MM.1S (cell line): ENCODE measurements around the gene SELENOO.

Source experiments
- DNase-seq: peaks from one replicate; pipeline ENCODE4 v3.0.0-alpha.2; 2015
- H2AFZ ChIP-seq: fragments of 300-600 bp; sonication (generic); 2 replicates; pipeline ENCODE4 v1.6.0; 2016; ENCODE audit warnings: antibody characterized with exemption, low read length
- H3F3A ChIP-seq: fragments of 300-600 bp; sonication (generic); 2 replicates; pipeline ENCODE4 v1.6.1; 2016; ENCODE audit warnings: mild to moderate bottlenecking, antibody characterized with exemption, low read length, moderate library complexity, mixed read lengths; ENCODE audit not compliant: insufficient read depth
- H3K27ac ChIP-seq: fragments of 300-600 bp; sonication (generic); 2 replicates; pipeline ENCODE4 v1.5.1; 2016; ENCODE audit warnings: mild to moderate bottlenecking, low read length
- H3K27me3 ChIP-seq: fragments of 300-600 bp; sonication (generic); replicated peaks from 2 replicates; pipeline ENCODE4 v1.6.0; 2016; ENCODE audit warnings: low read length; ENCODE audit not compliant: insufficient read depth
- H3K36me3 ChIP-seq: fragments of 300-600 bp; sonication (generic); replicated peaks from 2 replicates; pipeline ENCODE4 v1.6.1; 2016; ENCODE audit warnings: mild to moderate bottlenecking, low read length, mixed read lengths; ENCODE audit not compliant: insufficient read depth
- H3K4me1 ChIP-seq: fragments of 300-600 bp; sonication (generic); 2 replicates; pipeline ENCODE4 v1.6.1; 2016; ENCODE audit warnings: low read length, mixed read lengths
- H3K4me2 ChIP-seq: fragments of 300-600 bp; sonication (generic); 2 replicates; pipeline ENCODE4 v1.6.0; 2016; ENCODE audit warnings: low read depth, low read length
- H3K4me3 ChIP-seq: fragments of 300-600 bp; sonication (generic); 2 replicates; pipeline ENCODE4 v1.5.1; 2016; ENCODE audit warnings: low read length, mixed read lengths
- H3K79me2 ChIP-seq: fragments of 300-600 bp; sonication (generic); 2 replicates; pipeline ENCODE4 v1.6.1; 2016; ENCODE audit warnings: mixed run types, low read length, mixed read lengths
- H3K9ac ChIP-seq: fragments of 300-600 bp; sonication (generic); 2 replicates; pipeline ENCODE4 v1.6.1; 2016; ENCODE audit warnings: low read length, mixed read lengths
- H3K9me2 ChIP-seq: fragments of 300-600 bp; sonication (generic); replicated peaks from 2 replicates; pipeline ENCODE4 v1.6.1; 2016; ENCODE audit warnings: mild to moderate bottlenecking, low read length, mixed read lengths; ENCODE audit not compliant: insufficient read depth
- H3K9me3 ChIP-seq: fragments of 300-600 bp; sonication (generic); replicated peaks from 2 replicates; pipeline ENCODE4 v1.6.1; 2016; ENCODE audit warnings: mild to moderate bottlenecking, low read length, mixed read lengths; ENCODE audit not compliant: insufficient read depth
- H4K20me1 ChIP-seq: fragments of 300-600 bp; sonication (generic); 2 replicates; pipeline ENCODE4 v1.6.1; 2016; ENCODE audit warnings: mild to moderate bottlenecking, low read length, moderate library complexity, mixed read lengths; ENCODE audit not compliant: insufficient read depth
- EZH2 ChIP-seq: fragments of 300-600 bp; sonication (generic); optimal IDR thresholded peaks from 2 replicates; pipeline ENCODE3; 2017; ENCODE audit warnings: low read depth, mild to moderate bottlenecking, antibody characterized with exemption, low read length, mixed read lengths
- EZH2phosphoT487 ChIP-seq: fragments of 300-600 bp; sonication (generic); IDR thresholded peaks from 2 replicates; pipeline ENCODE4 v1.6.1; 2018; ENCODE audit warnings: antibody characterized with exemption, low read length
- TF ChIP-seq, protein P1 (sequence below): fragments of 300-600 bp; sonication (generic); IDR thresholded peaks from 2 replicates; pipeline ENCODE4 v1.5.1; 2016; ENCODE audit warnings: antibody characterized with exemption, low read length, mixed read lengths

SELENOO gene

DNA sequence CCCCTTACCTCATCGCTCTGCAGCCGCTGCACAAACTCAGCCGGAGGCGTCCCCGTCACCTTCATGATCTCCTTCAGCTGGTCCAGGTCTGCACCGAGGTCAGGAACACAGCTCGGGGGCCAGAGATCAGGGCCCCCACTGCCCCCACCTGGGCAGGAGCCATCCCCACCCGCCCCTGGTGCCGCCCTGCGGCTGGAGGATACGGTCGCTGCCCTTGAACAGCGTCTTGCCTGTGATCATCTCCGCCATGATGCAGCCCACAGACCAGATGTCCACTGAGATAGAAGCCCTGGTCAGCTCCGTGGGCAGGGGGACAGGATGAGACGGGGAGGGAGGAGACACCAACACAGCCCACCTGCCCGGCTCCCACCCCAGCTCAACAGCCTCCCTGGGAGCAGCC is 54.8 kb downstream of the SELENOO start:
- TF ChIP-seq EZH2 (no peak), EZH2phosphoT487 (no peak)
- TF ChIP-seq, protein P1, sequence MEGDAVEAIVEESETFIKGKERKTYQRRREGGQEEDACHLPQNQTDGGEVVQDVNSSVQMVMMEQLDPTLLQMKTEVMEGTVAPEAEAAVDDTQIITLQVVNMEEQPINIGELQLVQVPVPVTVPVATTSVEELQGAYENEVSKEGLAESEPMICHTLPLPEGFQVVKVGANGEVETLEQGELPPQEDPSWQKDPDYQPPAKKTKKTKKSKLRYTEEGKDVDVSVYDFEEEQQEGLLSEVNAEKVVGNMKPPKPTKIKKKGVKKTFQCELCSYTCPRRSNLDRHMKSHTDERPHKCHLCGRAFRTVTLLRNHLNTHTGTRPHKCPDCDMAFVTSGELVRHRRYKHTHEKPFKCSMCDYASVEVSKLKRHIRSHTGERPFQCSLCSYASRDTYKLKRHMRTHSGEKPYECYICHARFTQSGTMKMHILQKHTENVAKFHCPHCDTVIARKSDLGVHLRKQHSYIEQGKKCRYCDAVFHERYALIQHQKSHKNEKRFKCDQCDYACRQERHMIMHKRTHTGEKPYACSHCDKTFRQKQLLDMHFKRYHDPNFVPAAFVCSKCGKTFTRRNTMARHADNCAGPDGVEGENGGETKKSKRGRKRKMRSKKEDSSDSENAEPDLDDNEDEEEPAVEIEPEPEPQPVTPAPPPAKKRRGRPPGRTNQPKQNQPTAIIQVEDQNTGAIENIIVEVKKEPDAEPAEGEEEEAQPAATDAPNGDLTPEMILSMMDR: no peak
- Histone ChIP-seq H3K27me3 (no peaks in the 10 kb centered on the region), H2AFZ (no peak overlapping the region), H3K4me2 (no peak overlapping the region), H3K27ac (no peak overlapping the region), H3K9me3 (no peaks in the 10 kb centered on the region), H3F3A (peaks cover 15% of the 10 kb centered on the region), H4K20me1 (no peaks in the 10 kb centered on the region), H3K36me3 (no peaks in the 10 kb centered on the region), H3K79me2 (peaks cover 12% of the 10 kb centered on the region), H3K4me1 (no peaks in the 10 kb centered on the region), H3K9me2 (no peaks in the 10 kb centered on the region), H3K9ac (no peak overlapping the region), H3K4me3 (no peak overlapping the region)
- DNase-seq: no peak

GRCh38 chr22:50256258-50256862 is 55.5 kb downstream of the SELENOO start:
- H2AFZ ChIP-seq: no peak overlapping the region
- no peak overlapping the region for H3K4me3 ChIP-seq
- H3K27me3 ChIP-seq: no peaks in the 10 kb centered on the region
- H4K20me1 ChIP-seq: no peaks in the 10 kb centered on the region
- no peaks in the 10 kb centered on the region for H3K36me3 ChIP-seq
- no peaks in the 10 kb centered on the region for H3K4me1 ChIP-seq
- no peak overlapping the region for H3K4me2 ChIP-seq
- peaks cover 16% of the 10 kb centered on the region for H3K79me2 ChIP-seq
- no peak for DNase-seq
- peaks cover 9% of the 10 kb centered on the region for H3F3A ChIP-seq
- TF ChIP-seq, protein P1: no peak
- TF ChIP-seq EZH2phosphoT487 (no peak), EZH2 (no peak)
- H3K9ac ChIP-seq: no peak overlapping the region
- no peaks in the 10 kb centered on the region for H3K9me2 ChIP-seq
- H3K27ac ChIP-seq: no peak overlapping the region
- no peaks in the 10 kb centered on the region for H3K9me3 ChIP-seq

- H3F3A ChIP-seq: peaks cover 3% of the 10 kb centered on the region; the same call in 1 of the 2 replicates
- no peak for DNase-seq
- no peak overlapping the region for H3K4me2 ChIP-seq
- no peaks in the 10 kb centered on the region for H3K27me3 ChIP-seq
- H3K79me2 ChIP-seq: peaks cover 16% of the 10 kb centered on the region
- H3K36me3 ChIP-seq: no peaks in the 10 kb centered on the region
- H3K27ac ChIP-seq: no peak overlapping the region
- H2AFZ ChIP-seq: no peak overlapping the region
- H3K9me3 ChIP-seq: no peaks in the 10 kb centered on the region
- no peak overlapping the region for H3K9ac ChIP-seq
- H4K20me1 ChIP-seq: no peaks in the 10 kb centered on the region
- H3K4me3 ChIP-seq: no peak overlapping the region
- H3K9me2 ChIP-seq: no peaks in the 10 kb centered on the region
- no peak for TF ChIP-seq EZH2phosphoT487
- TF ChIP-seq, protein P1: no peak
- TF ChIP-seq EZH2: no peak
- H3K4me1 ChIP-seq: peaks cover 1% of the 10 kb centered on the region
Measured at GRCh38 chr22:50257041-50257440, 56.2 kb downstream of the SELENOO start.
